Glomerular visceral epithelial cell (primary cell): ENCODE data around the gene MAX.
A peak's percentile ranks its signal among the peaks of the same experiment; 100 is the strongest.

Source experiments
- DNase-seq: peaks from one replicate; pipeline ENCODE4 v3.0.0-alpha.2; 2016; ENCODE audit errors: extremely low spot score

The MAX gene, protein sequence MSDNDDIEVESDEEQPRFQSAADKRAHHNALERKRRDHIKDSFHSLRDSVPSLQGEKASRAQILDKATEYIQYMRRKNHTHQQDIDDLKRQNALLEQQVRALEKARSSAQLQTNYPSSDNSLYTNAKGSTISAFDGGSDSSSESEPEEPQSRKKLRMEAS

DNA sequence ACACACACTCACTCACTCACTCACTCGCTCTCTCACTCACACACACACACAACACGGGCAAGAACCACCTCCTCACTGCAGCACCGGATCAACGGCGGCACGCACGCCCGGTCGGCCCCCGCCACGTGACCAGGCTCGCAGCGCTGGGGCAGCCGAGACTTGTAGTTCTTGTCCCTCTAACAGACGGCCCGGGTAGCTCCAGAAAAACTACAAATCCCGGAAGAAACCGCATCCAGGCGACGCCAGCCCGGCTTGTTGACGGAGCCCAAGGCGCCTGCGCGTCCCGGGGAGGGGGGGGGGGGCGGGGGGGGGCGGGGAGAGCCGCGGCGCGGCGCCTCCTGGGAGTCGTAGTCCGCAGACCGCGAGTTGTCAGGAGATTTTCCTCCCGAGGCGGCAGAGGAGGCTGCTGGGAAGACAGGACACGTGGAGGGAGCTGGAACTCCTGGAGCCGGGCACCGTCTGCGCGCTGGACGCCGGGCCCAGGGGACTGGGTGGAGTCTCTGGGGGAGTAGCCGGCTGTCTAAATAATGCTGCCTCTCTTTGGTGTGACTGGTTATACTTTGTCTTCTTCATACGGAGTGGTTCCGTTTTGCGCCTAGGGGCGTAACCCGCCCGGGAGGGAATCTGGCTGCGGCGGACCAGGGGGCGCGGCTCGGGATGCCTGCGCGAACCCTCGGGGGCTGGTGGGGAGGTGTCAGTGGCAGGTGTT is at the start of gene MAX:
MAX (minus strand) TSS at position 77 of the 709 bp plus-strand sequence. CDS start 178 bp downstream, outside the sequence.
- DNase-seq: peak; percentile 99

DNA sequence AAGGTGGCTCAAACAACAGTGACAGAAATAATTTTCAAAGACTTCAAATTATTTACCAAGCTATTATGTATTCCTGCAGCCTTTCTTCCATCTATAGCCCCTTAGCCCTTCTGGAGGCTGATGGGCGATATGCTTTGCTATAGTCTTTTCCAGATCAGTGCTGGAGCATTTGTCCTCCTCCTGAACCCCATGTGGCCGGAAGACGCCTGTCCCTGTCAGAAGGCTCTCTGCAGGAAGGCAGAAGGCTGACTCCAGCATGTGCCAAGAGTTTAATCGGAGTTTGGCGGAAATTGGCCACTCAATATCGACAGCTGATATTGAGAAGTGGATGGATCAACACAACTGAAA is 49.3 kb upstream of the MAX start:
- no peak for DNase-seq

- DNase-seq: no peak
Measured at GRCh38 chr14:65150898-65151608, 48.7 kb upstream of the MAX start.

- DNase-seq: no peak
Measured at GRCh38 chr14:65149116-65149515, 46.8 kb upstream of the MAX start.

DNA sequence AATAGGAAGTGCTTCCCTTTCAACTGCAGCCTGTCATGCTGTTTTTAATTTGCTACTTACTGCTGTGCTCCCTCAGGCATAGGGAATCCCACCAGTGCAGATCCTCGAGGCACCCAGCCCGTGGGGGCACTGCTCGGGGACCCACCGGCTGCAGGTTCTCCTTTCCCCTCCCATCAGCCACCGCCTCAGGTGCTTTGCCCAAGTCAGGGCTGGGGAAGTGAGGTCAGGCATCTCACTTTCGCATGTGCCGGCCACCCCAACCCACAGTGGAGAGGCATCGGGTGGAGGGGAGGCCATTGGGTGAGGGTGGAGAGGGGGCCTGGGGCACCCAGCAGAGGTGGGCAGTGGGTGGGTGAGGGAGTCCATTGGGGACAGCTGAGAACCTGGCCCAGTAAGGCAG is 41.9 kb upstream of the MAX start:
- no peak for DNase-seq

DNA sequence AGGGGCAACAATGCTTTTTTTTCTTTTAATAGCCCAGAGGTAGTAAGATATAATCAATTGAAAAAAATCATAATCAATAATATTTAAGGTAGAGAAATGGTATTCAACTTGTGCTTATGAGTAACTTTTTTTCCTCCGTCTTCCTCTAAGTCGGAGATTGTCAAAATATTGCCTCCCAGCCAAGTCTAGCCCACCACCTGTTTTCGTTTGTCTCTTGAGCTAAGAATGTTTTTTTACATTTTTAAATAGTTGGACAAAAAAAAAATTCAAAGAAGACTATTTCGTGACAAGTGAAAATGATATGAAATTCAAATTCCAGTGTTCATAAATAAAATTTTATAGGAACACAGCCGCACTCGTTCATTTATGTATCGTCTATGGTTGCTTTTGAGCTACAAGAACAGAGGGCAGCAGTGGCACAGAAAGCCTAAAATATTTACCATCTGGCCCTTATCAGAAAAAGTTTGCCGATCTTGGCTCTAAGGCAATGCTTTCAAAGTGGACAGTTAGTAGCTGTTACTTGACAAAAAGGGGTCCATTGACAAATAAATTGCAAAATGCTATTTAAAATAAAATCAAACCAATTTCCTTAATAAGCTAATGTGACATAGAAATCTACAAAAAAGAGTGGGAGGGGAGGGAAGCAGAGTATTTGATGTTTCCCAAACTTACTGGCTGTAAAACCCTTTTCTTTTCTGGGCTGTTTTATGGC is 40.8 kb upstream of the MAX start:
- DNase-seq: no peak

- DNase-seq: no peak
Measured at GRCh38 chr14:65142429-65142828, 40.1 kb upstream of the MAX start.

DNA sequence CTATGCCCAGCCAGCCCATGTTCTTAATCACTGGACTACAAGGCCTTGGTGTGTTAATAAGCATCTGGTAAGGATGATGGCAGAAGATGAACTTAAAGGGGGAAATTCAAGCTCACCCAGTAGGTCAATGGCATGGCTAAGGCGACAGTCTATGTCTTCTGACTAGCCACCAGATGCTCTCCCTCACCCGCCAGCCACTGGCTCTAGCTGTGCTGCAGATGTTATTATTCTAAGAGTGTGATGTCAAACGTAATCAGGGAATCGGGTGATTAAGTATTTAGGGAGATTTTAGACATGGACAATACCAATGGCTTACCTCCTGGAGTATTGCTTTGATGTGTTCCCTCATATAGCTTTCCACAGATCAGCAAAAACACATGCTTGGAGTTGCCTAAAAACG is 39.2 kb upstream of the MAX start:
- no peak for DNase-seq

DNA sequence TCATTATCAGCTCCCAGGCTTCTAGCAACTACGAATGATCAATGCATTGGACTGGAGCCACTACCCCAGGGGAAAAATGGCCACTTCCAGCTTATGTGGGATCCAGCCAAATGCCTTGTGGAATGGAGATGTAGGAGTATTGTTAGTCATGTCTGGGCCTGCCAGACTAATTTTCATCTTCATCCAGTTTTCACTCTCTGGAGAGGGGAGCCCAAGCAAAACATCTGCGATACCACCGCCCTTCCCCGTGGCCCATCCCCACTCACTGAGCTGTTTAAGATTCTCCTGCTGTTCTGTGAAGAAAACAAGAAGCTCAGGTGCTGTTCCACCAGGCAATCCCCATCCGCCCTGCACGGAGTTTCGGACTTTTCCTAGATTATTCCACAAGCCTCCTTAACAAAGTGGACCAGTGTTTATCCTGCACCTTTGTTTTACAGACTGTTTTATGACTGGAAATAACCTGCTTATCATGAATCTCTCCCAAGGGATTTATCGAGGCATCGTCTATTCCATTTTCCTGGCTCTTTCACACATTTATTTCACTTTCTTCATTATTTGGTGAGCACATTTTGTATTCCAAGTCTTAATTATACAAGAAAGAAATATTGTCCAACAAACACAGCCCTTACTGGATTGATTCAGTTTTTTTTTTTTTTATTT is 35.5 kb upstream of the MAX start:
- no peak for DNase-seq

- DNase-seq: peak; percentile 64
Measured at GRCh38 chr14:65134651-65135579, 32.6 kb upstream of the MAX start.

GRCh38 chr14:65132855-65133254 is 30.5 kb upstream of the MAX start:
- DNase-seq: no peak

- DNase-seq: peak; percentile 69
Measured at GRCh38 chr14:65131301-65131701, 29.0 kb upstream of the MAX start.

DNA sequence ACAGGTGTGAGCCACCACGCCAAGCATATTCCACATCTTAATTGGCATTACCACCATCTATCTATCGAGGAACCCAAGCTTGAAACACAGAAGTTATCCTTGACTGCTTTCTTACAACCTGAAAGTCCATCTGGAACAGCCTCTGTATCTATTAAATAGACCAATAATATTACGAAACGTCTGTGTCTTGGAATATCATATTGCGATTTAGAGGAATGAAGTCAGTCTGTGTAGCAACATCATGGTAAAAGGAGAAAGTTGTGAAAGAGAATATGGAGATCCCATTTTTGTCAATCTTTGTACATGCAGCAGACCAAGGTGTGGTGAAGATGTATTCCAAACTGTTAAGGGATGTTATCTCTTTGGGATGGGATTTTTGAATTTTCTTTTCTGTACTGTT is 25.8 kb upstream of the MAX start:
- DNase-seq: no peak

- DNase-seq: no peak
Measured at GRCh38 chr14:65117769-65118745, 15.7 kb upstream of the MAX start.

DNA sequence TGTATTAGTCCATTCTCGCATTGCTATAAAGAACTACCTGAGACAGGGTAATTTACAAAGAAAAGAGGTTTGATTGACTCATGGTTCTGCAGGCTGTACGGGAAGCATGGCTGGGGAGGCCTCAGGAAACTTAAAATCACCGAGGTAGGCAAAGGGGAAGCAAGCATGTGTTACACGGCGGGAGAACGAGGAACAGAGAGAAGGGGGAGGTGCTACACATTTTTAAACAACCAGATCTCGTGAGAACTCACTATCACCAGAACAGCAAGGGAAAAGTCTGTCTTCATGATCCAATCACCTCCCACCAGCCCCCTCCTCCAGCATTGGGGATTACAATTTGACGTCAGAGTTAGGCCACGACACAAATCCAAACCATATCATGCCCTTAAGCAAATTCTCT is 13.3 kb upstream of the MAX start:
- no peak for DNase-seq

DNA sequence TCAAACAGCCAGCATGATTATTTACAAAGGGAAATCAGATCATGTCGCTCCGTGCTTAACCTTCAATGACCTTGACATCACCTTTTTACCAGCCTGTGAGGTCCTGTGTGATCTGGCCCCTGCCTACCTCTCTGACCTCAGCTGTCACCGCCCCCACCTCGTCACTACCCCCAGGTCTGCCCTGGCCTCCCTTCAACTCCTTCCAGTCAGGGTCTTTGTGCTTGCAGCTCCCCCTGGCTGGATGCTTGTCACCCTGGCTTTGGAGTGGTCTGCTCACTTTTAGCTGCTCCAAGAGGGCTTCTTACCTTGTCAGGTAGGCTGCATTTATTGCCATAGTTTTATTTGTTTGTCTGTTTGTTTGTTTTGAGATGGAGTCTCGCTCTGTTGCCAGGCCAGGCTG is 8.2 kb upstream of the MAX start:
- no peak for DNase-seq

GRCh38 chr14:65109357-65109756 is 7.0 kb upstream of the MAX start:
- DNase-seq: no peak

- no peak for DNase-seq
Measured at GRCh38 chr14:65107200-65107599, 4.9 kb upstream of the MAX start.

DNA sequence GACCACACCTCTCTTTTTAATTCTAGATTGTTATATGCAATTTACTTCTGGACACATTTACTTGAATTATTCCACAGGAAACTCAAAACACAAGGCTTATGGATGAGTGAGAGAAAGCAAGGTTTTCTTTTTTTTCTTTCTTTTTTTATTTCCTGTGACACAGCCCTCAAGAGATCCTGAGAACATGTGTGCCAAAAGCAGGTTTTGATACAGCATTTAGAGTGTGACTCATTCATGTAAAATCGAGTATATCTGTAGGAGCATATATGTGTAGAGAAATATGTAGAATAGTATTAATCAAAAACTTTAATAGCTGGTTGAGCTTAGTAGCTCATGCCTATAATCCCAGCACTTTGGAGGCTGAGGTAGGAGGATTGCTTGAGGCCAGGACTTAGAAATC is 4.4 kb upstream of the MAX start:
- no peak for DNase-seq

DNA sequence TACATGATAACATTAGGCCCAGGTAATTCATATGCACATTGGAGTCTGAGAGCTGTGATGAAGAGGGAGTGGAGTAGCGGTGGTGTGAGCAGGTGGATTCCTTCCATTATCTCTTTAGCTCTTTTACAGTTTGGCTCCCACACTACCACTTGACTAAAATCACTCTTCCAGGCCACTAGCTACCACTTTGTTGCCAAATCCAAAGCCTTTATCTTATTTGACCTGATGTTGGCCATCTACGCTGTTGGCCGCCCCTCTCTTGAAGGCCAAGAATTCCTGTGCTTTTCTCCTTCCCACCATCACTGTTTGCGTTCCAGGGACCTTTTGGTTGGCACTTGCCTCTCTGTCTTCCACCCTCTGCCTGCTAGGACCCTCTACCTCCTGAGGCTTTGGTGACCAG is 4.0 kb upstream of the MAX start:
- no peak for DNase-seq
